PC-3 (cell line): Measurements from ENCODE around the gene SCPEP1. TPM values are rescaled to one million over a fixed set of nuclear protein-coding genes. Genes with fewer than 3 reads are reported as not detected.
A peak's percentile ranks its signal among the peaks of the same experiment; 100 is the strongest.

Experiments
- ATAC-seq: fragments of 200-7000 bp; cut with Tn5 transposase; 2 replicates; pipeline ENCODE4 v1.9.1; 2020; ENCODE audit warnings: mild to moderate bottlenecking, moderate library complexity
- BruUV-seq: library from RNA; stranded (reverse); fragments of 400-500 nt; replicated peaks from 2 replicates; lab custom pipeline; 2021; lab: Mats Ljungman, UMichigan
- CTCF ChIA-PET: fragments of 300-600 bp; sonication (Branson Sonifier 250); formaldehyde crosslinking; loops from one replicate; lab custom pipeline; 2022; ENCODE audit warnings: antibody characterized with exemption; lab: Charles Lee
- POLR2A ChIA-PET: fragments of 300-600 bp; sonication (Branson Sonifier 250); formaldehyde crosslinking; loops from one replicate; lab custom pipeline; 2022; ENCODE audit warnings: antibody characterized with exemption; ENCODE audit not compliant: unreplicated experiment; lab: Charles Lee
- DNase-seq: peaks from one replicate; pipeline ENCODE4 v3.0.0-alpha.2; 2015
- H2AFZ ChIP-seq: fragments of 300-600 bp; sonication (generic); 2 replicates; pipeline ENCODE4 v1.6.0; 2016; ENCODE audit warnings: antibody characterized with exemption, low read length
- H3F3A ChIP-seq: fragments of 300-600 bp; sonication (generic); one replicate; pipeline ENCODE4 v1.6.0; 2017; ENCODE audit warnings: antibody characterized with exemption, low read length, control low read depth, mild to moderate bottlenecking; ENCODE audit not compliant: unreplicated experiment
- H3K27ac ChIP-seq: fragments of 300-600 bp; sonication (generic); 2 replicates; pipeline ENCODE4 v1.5.1; 2016; ENCODE audit warnings: mild to moderate bottlenecking, low read length
- H3K27me3 ChIP-seq: fragments of 300-600 bp; sonication (generic); 2 replicates; pipeline ENCODE4 v1.6.1; 2016; ENCODE audit warnings: low read length, mixed read lengths
- H3K36me3 ChIP-seq: fragments of 300-600 bp; sonication (generic); 2 replicates; pipeline ENCODE4 v1.6.1; 2016; ENCODE audit warnings: low read depth, mixed run types, low read length, mixed read lengths
- H3K4me1 ChIP-seq: fragments of 300-600 bp; sonication (generic); 2 replicates; pipeline ENCODE4 v1.5.1; 2016; ENCODE audit warnings: low read length; ENCODE audit not compliant: insufficient read depth
- H3K4me2 ChIP-seq: fragments of 300-600 bp; sonication (generic); 2 replicates; pipeline ENCODE4 v1.6.0; 2016; ENCODE audit warnings: low read length
- H3K4me3 ChIP-seq: fragments of 300-600 bp; sonication (generic); 2 replicates; pipeline ENCODE4 v1.5.1; 2016; ENCODE audit warnings: mild to moderate bottlenecking, low read length, mixed read lengths
- H3K79me2 ChIP-seq: fragments of 300-600 bp; sonication (generic); 2 replicates; pipeline ENCODE4 v1.6.1; 2017; ENCODE audit warnings: low read length, mixed read lengths
- H3K9ac ChIP-seq: fragments of 300-600 bp; sonication (generic); 2 replicates; pipeline ENCODE4 v1.6.0; 2016; ENCODE audit warnings: mild to moderate bottlenecking, low read length
- H3K9me2 ChIP-seq: fragments of 300-600 bp; sonication (generic); replicated peaks from 2 replicates; pipeline ENCODE4 v1.6.1; 2016; ENCODE audit warnings: mixed run types, low read length, mixed read lengths
- H3K9me3 ChIP-seq: fragments of 300-600 bp; sonication (generic); 2 replicates; pipeline ENCODE4 v1.6.1; 2016; ENCODE audit warnings: low read length, mixed read lengths
- H4K20me1 ChIP-seq: fragments of 300-600 bp; sonication (generic); 2 replicates; pipeline ENCODE4 v1.6.1; 2016; ENCODE audit warnings: low read length, mixed read lengths
- EZH2 ChIP-seq: fragments of 300-600 bp; sonication (generic); IDR thresholded peaks from one replicate; pipeline ENCODE4 v1.6.1; 2017; ENCODE audit warnings: antibody characterized with exemption, mild to moderate bottlenecking, low read length; ENCODE audit not compliant: unreplicated experiment
- EZH2phosphoT487 ChIP-seq: fragments of 300-600 bp; sonication (generic); IDR thresholded peaks from 2 replicates; pipeline ENCODE4 v1.6.1; 2018; ENCODE audit warnings: mild to moderate bottlenecking, antibody characterized with exemption, low read length, borderline replicate concordance
- intact Hi-C: fragments of 100-400 bp; cut with micrococcal nuclease; formaldehyde crosslinking; loops from 2 replicates; pipeline ENCODE4 v1.9.0; 2023
- total RNA-seq: library from RNA; depleted of rRNA; stranded (reverse); fragments of >200 nt; gene quantifications from 2 replicates; pipeline ENCODE4 v1.2.3, GENCODE V29; 2014
- TF ChIP-seq, protein P1 (sequence below): fragments of 300-600 bp; sonication (generic); conservative IDR thresholded peaks from 2 replicates; pipeline ENCODE4 v1.5.1; 2017; ENCODE audit warnings: antibody characterized with exemption, low read depth, mild to moderate bottlenecking, low read length

The SCPEP1 gene
- total RNA-seq, 1 experiment from 2014 or later = 73.3 TPM

DNA sequence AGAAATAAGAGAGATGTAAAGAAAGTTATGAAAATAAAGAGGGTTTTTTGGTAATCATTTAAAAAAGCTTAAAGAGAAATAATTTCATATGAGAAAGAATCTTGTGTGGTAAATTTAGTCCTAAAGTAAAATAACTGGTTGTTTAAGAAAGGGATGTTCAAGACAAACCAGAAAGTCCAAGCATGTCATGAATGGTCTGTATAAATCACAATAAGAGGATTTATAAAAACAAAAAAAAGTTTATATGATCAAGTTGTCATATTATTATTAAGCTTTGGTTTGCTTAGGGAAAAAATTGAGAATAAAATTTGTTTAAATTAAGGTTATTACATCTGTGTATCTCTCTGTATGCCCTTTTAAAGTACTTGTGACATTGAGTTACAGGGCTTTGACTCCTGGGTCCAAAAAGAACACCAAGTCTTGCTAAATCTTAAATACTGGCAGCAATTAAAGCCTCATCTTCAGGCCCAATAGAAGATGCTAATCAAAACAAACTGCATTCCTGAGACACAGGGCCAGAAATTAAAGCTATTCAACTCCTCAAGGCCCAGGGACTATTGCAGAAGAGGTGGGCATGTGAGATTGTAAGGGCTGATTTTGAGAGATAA lies 48.5 kb upstream of the SCPEP1 start:
- Histone ChIP-seq H3K9ac (no peak overlapping the region), H3K27ac (no peak overlapping the region), H3F3A (no peaks in the 10 kb centered on the region), H3K79me2 (no peaks in the 10 kb centered on the region), H3K4me3 (no peak overlapping the region; the same call in 1 of the 2 replicates), H4K20me1 (no peaks in the 10 kb centered on the region), H2AFZ (no peak overlapping the region), H3K36me3 (peaks cover 44% of the 10 kb centered on the region), H3K9me3 (peaks cover 32% of the 10 kb centered on the region), H3K9me2 (no peaks in the 10 kb centered on the region), H3K4me1 (no peaks in the 10 kb centered on the region), H3K27me3 (no peaks in the 10 kb centered on the region), H3K4me2 (no peak overlapping the region)
- ChIA-PET POLR2A (no interaction called here), CTCF (no interaction called here)
- TF ChIP-seq, protein P1, sequence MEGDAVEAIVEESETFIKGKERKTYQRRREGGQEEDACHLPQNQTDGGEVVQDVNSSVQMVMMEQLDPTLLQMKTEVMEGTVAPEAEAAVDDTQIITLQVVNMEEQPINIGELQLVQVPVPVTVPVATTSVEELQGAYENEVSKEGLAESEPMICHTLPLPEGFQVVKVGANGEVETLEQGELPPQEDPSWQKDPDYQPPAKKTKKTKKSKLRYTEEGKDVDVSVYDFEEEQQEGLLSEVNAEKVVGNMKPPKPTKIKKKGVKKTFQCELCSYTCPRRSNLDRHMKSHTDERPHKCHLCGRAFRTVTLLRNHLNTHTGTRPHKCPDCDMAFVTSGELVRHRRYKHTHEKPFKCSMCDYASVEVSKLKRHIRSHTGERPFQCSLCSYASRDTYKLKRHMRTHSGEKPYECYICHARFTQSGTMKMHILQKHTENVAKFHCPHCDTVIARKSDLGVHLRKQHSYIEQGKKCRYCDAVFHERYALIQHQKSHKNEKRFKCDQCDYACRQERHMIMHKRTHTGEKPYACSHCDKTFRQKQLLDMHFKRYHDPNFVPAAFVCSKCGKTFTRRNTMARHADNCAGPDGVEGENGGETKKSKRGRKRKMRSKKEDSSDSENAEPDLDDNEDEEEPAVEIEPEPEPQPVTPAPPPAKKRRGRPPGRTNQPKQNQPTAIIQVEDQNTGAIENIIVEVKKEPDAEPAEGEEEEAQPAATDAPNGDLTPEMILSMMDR = no peak
- TF ChIP-seq EZH2phosphoT487 = no peak
- TF ChIP-seq EZH2 = no peak
- no peak for ATAC-seq
- BruUV-seq = no TSS peak
- DNase-seq = peak; percentile 42
- intact Hi-C loops = no loop called here

DNA sequence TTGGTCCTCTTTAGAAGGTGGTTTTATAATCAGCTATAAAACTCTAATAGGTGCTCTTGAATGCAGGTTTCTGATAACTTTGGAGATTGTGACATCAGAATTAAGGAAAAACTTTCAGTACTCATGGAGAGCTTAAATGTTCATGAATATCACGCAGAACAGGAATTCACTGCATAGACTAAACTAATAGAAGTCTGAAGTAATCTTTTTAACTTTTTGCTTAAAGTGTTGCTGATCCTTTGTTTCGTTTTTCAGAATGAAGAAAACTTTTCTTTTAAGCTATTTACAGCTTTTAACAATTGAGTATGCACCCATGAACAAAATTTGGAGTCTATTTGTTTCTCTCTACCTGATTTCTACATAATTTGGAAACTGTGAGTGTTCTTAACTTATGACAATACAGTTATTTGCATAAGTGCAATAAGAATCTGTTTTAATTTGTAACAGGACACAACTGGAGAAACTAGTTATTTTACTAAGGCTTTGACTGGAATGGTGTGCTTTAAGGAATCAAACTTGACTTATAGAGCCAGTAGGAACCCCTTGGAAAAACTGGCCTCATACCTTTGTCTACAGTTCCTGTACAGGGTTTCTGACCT lies 47.1 kb upstream of the SCPEP1 start:
- Histone ChIP-seq H3K9ac (no peak overlapping the region), H3K79me2 (no peaks in the 10 kb centered on the region), H2AFZ (no peak overlapping the region), H3F3A (no peaks in the 10 kb centered on the region), H4K20me1 (no peaks in the 10 kb centered on the region), H3K4me3 (no peak overlapping the region), H3K27me3 (no peaks in the 10 kb centered on the region), H3K4me2 (no peak overlapping the region), H3K4me1 (no peaks in the 10 kb centered on the region), H3K27ac (no peak overlapping the region), H3K9me2 (no peaks in the 10 kb centered on the region), H3K9me3 (peaks cover 32% of the 10 kb centered on the region), H3K36me3 (peaks cover 58% of the 10 kb centered on the region)
- POLR2A ChIA-PET = interaction anchor here (0.6 kb wide), 2 partner anchors 17 to 857 kb away, joined by 3 to 5 read pairs; partner anchors contain the start of gene TRIM25
- intact Hi-C loops = no loop called here
- no peak for ATAC-seq
- TF ChIP-seq EZH2phosphoT487 = no peak
- no peak for TF ChIP-seq EZH2
- TF ChIP-seq, protein P1 = no peak
- CTCF ChIA-PET = no interaction called here
- DNase-seq = no peak
- BruUV-seq = no TSS peak

DNA sequence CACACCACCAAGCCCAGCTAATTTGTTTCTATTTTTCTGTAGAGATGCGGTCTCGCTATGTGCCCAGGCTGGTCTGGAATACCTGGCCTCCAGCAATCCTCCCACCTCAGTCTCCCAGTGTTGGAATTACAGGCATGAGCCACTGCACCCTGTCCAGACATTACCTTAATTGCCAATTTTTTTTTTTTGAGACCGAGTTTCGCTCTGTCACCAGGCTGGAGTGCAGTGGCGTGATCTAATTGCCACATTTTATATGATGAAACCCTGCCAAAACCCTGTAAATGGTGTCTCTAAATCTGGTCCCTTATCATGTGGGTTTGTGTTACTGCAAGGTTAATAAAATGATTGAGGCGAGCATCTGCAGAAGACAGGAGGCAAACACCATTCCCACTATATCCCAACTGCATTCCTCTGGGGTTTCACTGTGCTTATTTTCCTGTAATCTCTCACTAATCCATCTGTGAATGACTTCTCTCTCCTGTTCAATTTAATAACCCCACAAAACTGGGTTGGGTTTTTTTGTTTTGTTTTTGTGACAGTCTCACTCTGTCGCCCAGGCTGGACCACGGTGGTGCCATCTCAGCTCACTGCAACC lies 44.7 kb upstream of the SCPEP1 start:
- Histone ChIP-seq H3K79me2 (no peaks in the 10 kb centered on the region), H3K9me2 (no peaks in the 10 kb centered on the region), H3K9me3 (peaks cover 32% of the 10 kb centered on the region), H3F3A (no peaks in the 10 kb centered on the region), H3K36me3 (peaks cover 78% of the 10 kb centered on the region), H3K4me2 (no peak overlapping the region), H3K4me1 (peaks cover 9% of the 10 kb centered on the region), H3K27ac (no peak overlapping the region), H3K27me3 (no peaks in the 10 kb centered on the region), H3K4me3 (no peak overlapping the region), H2AFZ (no peak overlapping the region), H4K20me1 (no peaks in the 10 kb centered on the region), H3K9ac (no peak overlapping the region)
- ChIA-PET CTCF (no interaction called here), POLR2A (no interaction called here)
- BruUV-seq = no TSS peak
- TF ChIP-seq, protein P1 = no peak
- TF ChIP-seq EZH2 (no peak), EZH2phosphoT487 (no peak)
- DNase-seq (no peak), ATAC-seq (no peak)
- intact Hi-C loops = no loop called here
